Body of pancreas (tissue), 4 donors: ENCODE measurements around the gene EMP2. TPM values are rescaled to one million over a fixed set of nuclear protein-coding genes. Genes with fewer than 3 reads are reported as not detected.

ENCODE experiments used
- ATAC-seq: fragments of 150-250 bp; one replicate; pipeline ENCODE4 v1.9.1; 2016
- DNase-seq, 4 donors: peaks; one replicate each; pipeline ENCODE4 v3.0.0-alpha.2; 2019
- H3K27ac ChIP-seq, 4 donors: fragments of 200-600 bp; sonication (generic); 1 replicate in 3 of 4; 2 replicates in 1 of 4; pipeline versions ENCODE4 v1.5.1 to v1.6.1; 2016 to 2019; ENCODE audit warnings: mild to moderate bottlenecking in 1 of 4, mixed read lengths in 1 of 4, moderate library complexity in 1 of 4
- H3K27me3 ChIP-seq, 2 donors: fragments of 200-600 bp; sonication (generic); one replicate each; pipeline ENCODE4 v1.6.0; 2016; ENCODE audit warnings: mild to moderate bottlenecking in 1 of 2
- H3K36me3 ChIP-seq, 2 donors: fragments of 200-600 bp; sonication (generic); replicated peaks in 1 of 2; 2 replicates each; pipeline ENCODE4 v1.5.1; 2016; ENCODE audit warnings: low read depth in 2 of 2; ENCODE audit not compliant: insufficient read depth in 1 of 2
- H3K4me1 ChIP-seq: fragments of 200-600 bp; sonication (generic); one replicate; pipeline ENCODE4 v1.6.0; 2016
- H3K4me3 ChIP-seq, 2 donors: fragments of 200-600 bp; sonication (generic); 1 replicate in 1 of 2; 2 replicates in 1 of 2; pipeline ENCODE4 v1.5.1; 2016 to 2019
- H3K9me3 ChIP-seq, 3 donors: fragments of 200-600 bp; sonication (generic); 1 replicate in 2 of 3; 2 replicates in 1 of 3; pipeline ENCODE4 v1.5.1; 2016
- CTCF ChIP-seq, 7 experiments: fragments of 450-650 bp in 4 of 7; fragments of 200-600 bp in 3 of 7; sonication (generic) in 3 of 7; IDR thresholded peaks; one replicate each; pipeline ENCODE4 v1.5.1; 2016 to 2019; ENCODE audit warnings: antibody characterized with exemption in 7 of 7
- POLR2A ChIP-seq, 3 donors: fragments of 450-650 bp; IDR thresholded peaks; one replicate each; pipeline ENCODE4 v1.6.1; 2016; ENCODE audit warnings: antibody characterized with exemption in 3 of 3, mild to moderate bottlenecking in 2 of 3
- WGBS, 2 donors: methylation state at CpG; one replicate each; pipeline ENCODE4 v1.1.5; 2017; 5-methylcytosine and 5-hydroxymethylcytosine counted together
- intact Hi-C: fragments of 100-400 bp; cut with DNase I; formaldehyde crosslinking; loops from one replicate; pipeline ENCODE4 v1.15.1; 2023
- total RNA-seq, 2 donors: library from RNA; depleted of rRNA; stranded (reverse); fragments of >200 nt; gene quantifications; one replicate each; pipeline ENCODE4 v1.1.0, GENCODE V29; 2016

The EMP2 gene
- total RNA-seq, 2 donors from 2014 or later: 8.6 to 17.9 TPM

GRCh38 chr16:10525214-10525825 lies 55.1 kb downstream of the EMP2 start:
- WGBS, 2 donors: 85 to 98% methylated on average over 6 of the region's 6 CpGs
- TF ChIP-seq CTCF (IDR thresholded peaks at IDR 0.05): no peak
- TF ChIP-seq POLR2A (IDR thresholded peaks at IDR 0.05): no peak
- H3K4me3 ChIP-seq: no peak overlapping the region
- DNase-seq (no peak), ATAC-seq (no peak)
- peaks cover 13% of the 10 kb centered on the region for H3K4me1 ChIP-seq
- H3K27me3 ChIP-seq: no peaks in the 10 kb centered on the region
- no peaks in the 10 kb centered on the region for H3K9me3 ChIP-seq
- no peaks in the 10 kb centered on the region for H3K36me3 ChIP-seq
- H3K27ac ChIP-seq: no peak overlapping the region
- intact Hi-C loops: loop anchor here (5.0 kb wide), 1 partner anchor 202 kb away; no protein-coding TSS in a partner anchor

DNA sequence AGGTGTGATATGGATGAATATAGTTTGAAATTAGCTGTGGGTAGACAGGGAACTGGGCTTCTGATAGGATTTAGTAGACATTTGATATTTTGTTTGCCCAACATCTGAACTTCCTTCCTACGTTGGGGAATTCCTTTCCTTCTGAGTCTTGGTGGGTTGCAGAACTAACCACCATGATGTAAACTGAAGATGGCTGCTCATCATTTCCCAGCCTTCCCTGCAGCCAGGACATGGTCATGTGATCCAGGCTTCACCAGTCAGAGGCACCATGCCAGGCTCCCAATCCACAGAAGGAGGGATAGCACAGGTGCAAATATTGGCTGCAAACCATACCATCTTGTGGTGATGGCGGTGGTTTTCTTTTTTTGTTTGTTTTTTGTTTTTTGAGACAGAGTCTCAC lies 57.4 kb downstream of the EMP2 start:
- Histone ChIP-seq H3K27me3 (no peaks in the 10 kb centered on the region), H3K27ac (no peak overlapping the region), H3K36me3 (no peaks in the 10 kb centered on the region), H3K4me1 (peaks cover 18% of the 10 kb centered on the region), H3K4me3 (no peak overlapping the region), H3K9me3 (no peaks in the 10 kb centered on the region)
- ATAC-seq (no peak), DNase-seq (no peak)
- WGBS, 2 donors: 73 to 85% methylated on average over 1 to 2 of the region's 2 CpGs
- intact Hi-C loops: no loop called here
- TF ChIP-seq CTCF (IDR thresholded peaks at IDR 0.05) (no peak), POLR2A (IDR thresholded peaks at IDR 0.05) (no peak)

GRCh38 chr16:10521681-10522274 lies 58.6 kb downstream of the EMP2 start:
- DNase-seq: peak; percentile 64 to 71 (median 69)
- peak; percentile 78 for ATAC-seq
- Histone ChIP-seq H3K9me3 (no peaks in the 10 kb centered on the region), H3K4me1 (peaks cover 18% of the 10 kb centered on the region), H3K27me3 (no peaks in the 10 kb centered on the region), H3K4me3 (no peak overlapping the region), H3K36me3 (no peaks in the 10 kb centered on the region), H3K27ac (no peak overlapping the region)
- WGBS, 2 donors: 23 to 28% methylated on average over 9 of the region's 9 CpGs
- intact Hi-C loops: no loop called here
- TF ChIP-seq POLR2A (IDR thresholded peaks at IDR 0.05) (no peak), CTCF (IDR thresholded peaks at IDR 0.05) (peak; percentile 28 to 77 (median 70))

DNA sequence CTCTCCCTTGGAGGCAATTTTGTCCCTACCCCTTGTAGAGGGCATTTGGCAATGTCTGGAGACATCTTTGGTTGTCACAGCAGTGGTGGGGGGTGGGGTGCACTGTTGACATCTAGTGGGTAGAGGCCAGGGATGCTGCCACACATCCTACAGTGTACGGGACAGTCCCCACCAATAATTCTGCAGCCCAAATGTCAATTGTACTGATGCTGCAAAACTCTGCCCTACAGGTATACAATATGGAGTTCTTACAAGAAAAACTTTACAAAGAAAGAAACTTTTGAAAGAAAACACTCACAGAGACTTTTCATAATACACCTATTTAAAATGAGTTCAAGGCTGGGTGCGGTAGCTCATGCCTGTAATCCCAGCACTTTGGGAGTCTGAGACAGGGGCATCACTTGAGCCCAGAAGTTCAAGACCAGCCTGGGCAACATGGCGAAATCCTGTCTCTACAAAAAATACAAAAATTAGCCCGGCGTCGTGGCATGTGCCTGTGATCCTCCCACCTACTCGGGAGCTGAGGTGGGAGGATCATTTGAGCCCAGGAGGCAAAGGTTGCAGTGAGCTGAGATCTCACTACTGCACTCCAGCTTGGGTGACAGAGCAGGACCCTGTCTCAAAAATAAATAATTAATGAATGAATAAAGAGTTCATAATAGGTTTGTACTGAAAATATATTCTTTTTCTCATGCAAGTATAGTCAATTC lies 59.4 kb downstream of the EMP2 start:
- Histone ChIP-seq H3K9me3 (no peaks in the 10 kb centered on the region), H3K27ac (peak overlapping the region in 1 of 4 donors; percentile 18), H3K4me1 (peaks cover 18% of the 10 kb centered on the region), H3K27me3 (no peaks in the 10 kb centered on the region), H3K4me3 (no peak overlapping the region), H3K36me3 (no peaks in the 10 kb centered on the region)
- ATAC-seq (no peak), DNase-seq (no peak)
- TF ChIP-seq CTCF (IDR thresholded peaks at IDR 0.05): no peak
- TF ChIP-seq POLR2A (IDR thresholded peaks at IDR 0.05): no peak
- 63 to 68% methylated on average over 7 of the region's 7 CpGs for WGBS, 2 donors
- intact Hi-C loops: no loop called here
